Measurements from ENCODE around the gene SCO2. TPM values are rescaled to one million over a fixed set of nuclear protein-coding genes. Genes with fewer than 3 reads are reported as not detected.
A peak's percentile ranks its signal among the peaks of the same experiment; 100 is the strongest.

Gene SCO2
- total RNA-seq, 1 donor: 5.1 TPM

GRCh38 chr22:50530877-50531545 is 5.6 kb upstream of the SCO2 start:
- Histone ChIP-seq H3K4me2 (ENCODE audit: insufficient read depth, low read length) (peak overlapping the region; percentile 91), H2AFZ (ENCODE audit: low read length) (peak overlapping the region; percentile 68), H3K4me3 (ENCODE audit: insufficient read depth, low read length) (peak overlapping the region; percentile 74), H3K27me3 (ENCODE audit: insufficient read depth, low read length) (no peaks in the 10 kb centered on the region), H3K36me3 (ENCODE audit: insufficient read depth, low read length) (no peaks in the 10 kb centered on the region), H3K79me2 (ENCODE audit: insufficient read depth, low read length) (no peaks in the 10 kb centered on the region), H4K20me1 (ENCODE audit: insufficient read depth, low read length) (peaks cover 6% of the 10 kb centered on the region), H3K27ac (ENCODE audit: low read depth, low read length) (peak overlapping the region; percentile 60), H3K9me3 (ENCODE audit: low read depth, low read length) (no peaks in the 10 kb centered on the region), H3K4me1 (ENCODE audit: insufficient read depth, low read length) (peaks cover 26% of the 10 kb centered on the region)
- TF ChIP-seq, protein P1, sequence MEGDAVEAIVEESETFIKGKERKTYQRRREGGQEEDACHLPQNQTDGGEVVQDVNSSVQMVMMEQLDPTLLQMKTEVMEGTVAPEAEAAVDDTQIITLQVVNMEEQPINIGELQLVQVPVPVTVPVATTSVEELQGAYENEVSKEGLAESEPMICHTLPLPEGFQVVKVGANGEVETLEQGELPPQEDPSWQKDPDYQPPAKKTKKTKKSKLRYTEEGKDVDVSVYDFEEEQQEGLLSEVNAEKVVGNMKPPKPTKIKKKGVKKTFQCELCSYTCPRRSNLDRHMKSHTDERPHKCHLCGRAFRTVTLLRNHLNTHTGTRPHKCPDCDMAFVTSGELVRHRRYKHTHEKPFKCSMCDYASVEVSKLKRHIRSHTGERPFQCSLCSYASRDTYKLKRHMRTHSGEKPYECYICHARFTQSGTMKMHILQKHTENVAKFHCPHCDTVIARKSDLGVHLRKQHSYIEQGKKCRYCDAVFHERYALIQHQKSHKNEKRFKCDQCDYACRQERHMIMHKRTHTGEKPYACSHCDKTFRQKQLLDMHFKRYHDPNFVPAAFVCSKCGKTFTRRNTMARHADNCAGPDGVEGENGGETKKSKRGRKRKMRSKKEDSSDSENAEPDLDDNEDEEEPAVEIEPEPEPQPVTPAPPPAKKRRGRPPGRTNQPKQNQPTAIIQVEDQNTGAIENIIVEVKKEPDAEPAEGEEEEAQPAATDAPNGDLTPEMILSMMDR (IDR thresholded peaks at IDR 0.05; ENCODE audit: extremely low read depth, low read depth, low read length): no peak
- peak; percentile 99 for DNase-seq (ENCODE audit: insufficient read length, low spot score, missing footprints)

- peak overlapping the region; percentile 45 for H3K27ac ChIP-seq (ENCODE audit: low read depth, low read length)
- H3K9me3 ChIP-seq (ENCODE audit: low read depth, low read length): no peaks in the 10 kb centered on the region
- no peaks in the 10 kb centered on the region for H3K79me2 ChIP-seq (ENCODE audit: insufficient read depth, low read length)
- no peak overlapping the region for H2AFZ ChIP-seq (ENCODE audit: low read length)
- peaks cover 6% of the 10 kb centered on the region for H4K20me1 ChIP-seq (ENCODE audit: insufficient read depth, low read length)
- DNase-seq (ENCODE audit: insufficient read length, low spot score, missing footprints): peak; percentile 85
- TF ChIP-seq, protein P1 (IDR thresholded peaks at IDR 0.05; ENCODE audit: extremely low read depth, low read depth, low read length): no peak
- peak overlapping the region; percentile 91 for H3K4me2 ChIP-seq (ENCODE audit: insufficient read depth, low read length)
- H3K4me3 ChIP-seq (ENCODE audit: insufficient read depth, low read length): peak overlapping the region; percentile 74
- no peaks in the 10 kb centered on the region for H3K36me3 ChIP-seq (ENCODE audit: insufficient read depth, low read length)
- peaks cover 26% of the 10 kb centered on the region for H3K4me1 ChIP-seq (ENCODE audit: insufficient read depth, low read length)
- no peaks in the 10 kb centered on the region for H3K27me3 ChIP-seq (ENCODE audit: insufficient read depth, low read length)
These were observed 5.1 kb upstream of the SCO2 start for GRCh38 chr22:50530580-50530876.

- H4K20me1 ChIP-seq (ENCODE audit: insufficient read depth, low read length): peaks cover 6% of the 10 kb centered on the region
- DNase-seq (ENCODE audit: insufficient read length, low spot score, missing footprints): peak; percentile 97
- peaks cover 26% of the 10 kb centered on the region for H3K4me1 ChIP-seq (ENCODE audit: insufficient read depth, low read length)
- peak within 1 kb of the TSS; percentile 91 for H3K4me2 ChIP-seq (ENCODE audit: insufficient read depth, low read length)
- TF ChIP-seq, protein P1 (IDR thresholded peaks at IDR 0.05; ENCODE audit: extremely low read depth, low read depth, low read length): no peak
- no peaks in the 10 kb centered on the region for H3K79me2 ChIP-seq (ENCODE audit: insufficient read depth, low read length)
- peak within 1 kb of the TSS; percentile 74 for H3K4me3 ChIP-seq (ENCODE audit: insufficient read depth, low read length)
- no peaks in the 10 kb centered on the region for H3K36me3 ChIP-seq (ENCODE audit: insufficient read depth, low read length)
- peak within 1 kb of the TSS; percentile 45 for H3K27ac ChIP-seq (ENCODE audit: low read depth, low read length)
- no peaks in the 10 kb centered on the region for H3K27me3 ChIP-seq (ENCODE audit: insufficient read depth, low read length)
- H3K9me3 ChIP-seq (ENCODE audit: low read depth, low read length): no peaks in the 10 kb centered on the region
- peak within 1 kb of the TSS; percentile 29 for H2AFZ ChIP-seq (ENCODE audit: low read length)
These were observed 4.6 kb upstream of the SCO2 start, which contains the start of gene TYMP for GRCh38 chr22:50529897-50530579. TSS of gene TYMP (minus strand) at chr22:50530012. CDS start at chr22:50529709, 303 bp downstream.

- peak overlapping the region; percentile 91 for H3K4me2 ChIP-seq (ENCODE audit: insufficient read depth, low read length)
- no peaks in the 10 kb centered on the region for H3K9me3 ChIP-seq (ENCODE audit: low read depth, low read length)
- peaks cover 11% of the 10 kb centered on the region for H4K20me1 ChIP-seq (ENCODE audit: insufficient read depth, low read length)
- peaks cover 28% of the 10 kb centered on the region for H3K4me1 ChIP-seq (ENCODE audit: insufficient read depth, low read length)
- no peak overlapping the region for H3K27ac ChIP-seq (ENCODE audit: low read depth, low read length)
- no peak overlapping the region for H2AFZ ChIP-seq (ENCODE audit: low read length)
- H3K79me2 ChIP-seq (ENCODE audit: insufficient read depth, low read length): peaks cover 5% of the 10 kb centered on the region
- DNase-seq (ENCODE audit: insufficient read length, low spot score, missing footprints): peak; percentile 89
- TF ChIP-seq, protein P1 (IDR thresholded peaks at IDR 0.05; ENCODE audit: extremely low read depth, low read depth, low read length): no peak
- H3K27me3 ChIP-seq (ENCODE audit: insufficient read depth, low read length): no peaks in the 10 kb centered on the region
- no peaks in the 10 kb centered on the region for H3K36me3 ChIP-seq (ENCODE audit: insufficient read depth, low read length)
- H3K4me3 ChIP-seq (ENCODE audit: insufficient read depth, low read length): peak overlapping the region; percentile 74
These were observed 4.1 kb upstream of the SCO2 start for GRCh38 chr22:50529416-50529896.

Data from osteoblast (primary cell).